ENCODE data around the gene NOP10. TPM values are rescaled to one million over a fixed set of nuclear protein-coding genes. Genes with fewer than 3 reads are reported as not detected.
A peak's percentile ranks its signal among the peaks of the same experiment; 100 is the strongest.

Gene NOP10
- total RNA-seq, 1 experiment from 2014 or later, result 208 TPM

DNA sequence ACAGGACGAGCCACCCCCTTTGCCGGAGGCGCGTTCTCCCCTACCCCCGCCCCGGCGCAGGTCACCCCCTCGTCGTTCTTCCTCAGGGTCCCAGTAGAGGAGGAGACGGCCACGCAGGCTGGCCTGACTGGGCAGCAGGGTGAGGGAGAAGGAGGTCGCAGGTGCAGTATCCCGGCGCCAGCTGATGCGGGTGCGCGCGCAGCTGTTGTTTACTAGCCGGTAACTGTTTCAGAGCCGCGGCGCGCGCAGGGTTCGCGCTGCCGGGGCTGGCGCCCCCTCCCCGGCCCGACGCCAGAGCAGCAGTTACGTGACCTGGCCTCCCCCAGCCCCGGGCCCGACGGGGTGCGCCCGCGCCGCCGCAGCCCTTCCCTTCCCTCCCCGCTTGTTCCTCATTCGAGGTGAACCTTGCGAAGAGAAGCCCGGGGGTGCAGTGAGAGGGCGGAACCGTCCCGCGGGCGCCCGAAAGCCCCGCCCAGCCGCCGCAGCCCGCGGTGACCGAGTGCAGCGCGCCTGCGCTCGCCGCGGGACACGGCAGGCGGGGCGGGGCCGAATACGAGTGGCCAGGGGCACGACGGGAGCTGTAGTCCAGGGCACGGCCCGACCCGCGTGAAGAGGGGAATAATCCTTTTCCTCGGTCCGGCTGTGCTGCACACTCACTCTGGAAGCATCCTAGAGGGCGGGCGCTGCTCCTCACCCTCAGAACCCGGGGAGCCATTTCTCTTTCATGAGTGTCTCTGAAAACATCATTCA is 5.2 kb downstream of the NOP10 start, which contains the start of gene SLC12A6:
SLC12A6 (minus strand) TSS at position 225 of the 750 bp plus-strand sequence. CDS start 1,101 bp downstream, outside the sequence.
- intact Hi-C loops (cut with micrococcal nuclease; ENCODE audit: unreplicated experiment), result no loop called here
- POLR2A ChIA-PET (ENCODE audit: low non-redundant PET), result interaction anchor here (0.7 kb wide), 1 partner anchor 15 kb away, joined by 5 read pairs; no protein-coding TSS in a partner anchor
- Histone ChIP-seq H3K27me3 (replicated peaks; ENCODE audit: insufficient read depth, low read depth, low read length, poor library complexity) (no peaks in the 10 kb centered on the region), H3K9me3 (ENCODE audit: low read depth, low read length, poor library complexity, severe bottlenecking) (no peaks in the 10 kb centered on the region), H3K36me3 (ENCODE audit: insufficient read depth, low read length, poor library complexity, severe bottlenecking) (peaks cover 35% of the 10 kb centered on the region), H3K4me1 (ENCODE audit: insufficient read depth, low read length, poor library complexity, severe bottlenecking) (peaks cover 33% of the 10 kb centered on the region), H3K27ac (ENCODE audit: low read depth, low read length, poor library complexity, severe bottlenecking) (peak within 1 kb of the TSS; percentile 71), H3K4me3 (ENCODE audit: low read depth, low read length, poor library complexity, severe bottlenecking) (peak within 1 kb of the TSS; percentile 63)
- CTCF ChIA-PET, result interaction anchor here (1.4 kb wide), 1 partner anchor 30 kb away, joined by 5 read pairs; the partner anchor contains the start of gene LPCAT4
- DNase-seq (ENCODE audit: low spot score), result peak; percentile 95
- TF ChIP-seq EZH2 (IDR thresholded peaks at IDR 0.05; ENCODE audit: borderline replicate concordance, low read depth, low read length, poor library complexity, severe bottlenecking) (no peak), CTCF (conservative IDR thresholded peaks at IDR 0.05; ENCODE audit: low read depth, low read length) (no peak)
- BruUV-seq (replicated peaks), result no TSS peak

GRCh38 chr15:34336991-34337556 is 5.9 kb downstream of the NOP10 start:
- ChIA-PET CTCF (interaction anchor here (1.4 kb wide), 1 partner anchor 30 kb away, joined by 5 read pairs; the partner anchor contains the start of gene LPCAT4), POLR2A (ENCODE audit: low non-redundant PET) (interaction anchor here (0.7 kb wide), 1 partner anchor 14 kb away, joined by 5 read pairs; no protein-coding TSS in a partner anchor)
- H3K4me3 ChIP-seq (ENCODE audit: low read depth, low read length, poor library complexity, severe bottlenecking), result peak overlapping the region; percentile 63
- no TSS peak for BruUV-seq (replicated peaks)
- peak overlapping the region; percentile 71 for H3K27ac ChIP-seq (ENCODE audit: low read depth, low read length, poor library complexity, severe bottlenecking)
- no peaks in the 10 kb centered on the region for H3K27me3 ChIP-seq (replicated peaks; ENCODE audit: insufficient read depth, low read depth, low read length, poor library complexity)
- H3K9me3 ChIP-seq (ENCODE audit: low read depth, low read length, poor library complexity, severe bottlenecking), result no peaks in the 10 kb centered on the region
- intact Hi-C loops (cut with micrococcal nuclease; ENCODE audit: unreplicated experiment), result no loop called here
- peaks cover 35% of the 10 kb centered on the region for H3K36me3 ChIP-seq (ENCODE audit: insufficient read depth, low read length, poor library complexity, severe bottlenecking)
- DNase-seq (ENCODE audit: low spot score), result no peak
- H3K4me1 ChIP-seq (ENCODE audit: insufficient read depth, low read length, poor library complexity, severe bottlenecking), result peaks cover 32% of the 10 kb centered on the region
- no peak for TF ChIP-seq CTCF (conservative IDR thresholded peaks at IDR 0.05; ENCODE audit: low read depth, low read length)
- TF ChIP-seq EZH2 (IDR thresholded peaks at IDR 0.05; ENCODE audit: borderline replicate concordance, low read depth, low read length, poor library complexity, severe bottlenecking), result no peak

DNA sequence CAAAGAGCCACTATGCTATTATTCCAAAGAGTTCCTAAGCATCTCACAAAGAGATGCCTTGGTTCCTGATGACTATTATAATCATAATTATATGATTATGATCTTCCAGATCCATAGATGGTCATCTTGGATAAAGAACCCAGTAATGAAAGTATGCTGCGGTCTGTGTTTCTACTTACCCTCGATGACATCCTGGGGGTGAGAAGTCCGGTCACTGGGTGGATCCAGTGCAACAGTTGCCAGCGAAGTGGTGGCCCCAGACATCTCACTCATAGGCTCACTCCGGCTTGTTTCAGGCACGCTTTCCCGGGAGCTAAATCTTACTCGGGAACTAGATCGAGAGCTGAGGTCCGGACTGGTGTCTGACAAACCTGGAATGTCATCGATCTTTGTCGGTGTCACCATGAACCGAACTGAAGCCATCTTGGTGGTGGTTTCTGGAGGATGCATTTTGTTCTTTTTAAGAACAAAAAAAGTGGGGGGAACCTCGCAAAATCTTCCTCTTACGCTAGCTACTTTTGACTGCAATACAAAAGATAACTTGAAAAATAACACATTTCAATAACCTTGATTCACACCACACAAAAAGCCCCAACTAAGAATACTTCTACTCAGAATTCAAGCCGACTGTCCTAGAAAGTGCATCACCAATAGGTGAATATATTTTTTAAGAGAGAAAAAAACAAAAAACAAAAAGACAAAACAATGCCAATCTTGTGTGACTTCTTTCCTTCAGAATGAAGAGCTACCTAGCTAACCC is 6.5 kb downstream of the NOP10 start:
- peaks cover 26% of the 10 kb centered on the region for H3K4me1 ChIP-seq (ENCODE audit: insufficient read depth, low read length, poor library complexity, severe bottlenecking)
- no peaks in the 10 kb centered on the region for H3K9me3 ChIP-seq (ENCODE audit: low read depth, low read length, poor library complexity, severe bottlenecking)
- TF ChIP-seq CTCF (conservative IDR thresholded peaks at IDR 0.05; ENCODE audit: low read depth, low read length), result no peak
- no peak for TF ChIP-seq EZH2 (IDR thresholded peaks at IDR 0.05; ENCODE audit: borderline replicate concordance, low read depth, low read length, poor library complexity, severe bottlenecking)
- CTCF ChIA-PET, result interaction anchor here (1.4 kb wide), 1 partner anchor 31 kb away, joined by 5 read pairs; the partner anchor contains the start of gene LPCAT4
- H3K4me3 ChIP-seq (ENCODE audit: low read depth, low read length, poor library complexity, severe bottlenecking), result peak overlapping the region; percentile 63
- no TSS peak for BruUV-seq (replicated peaks)
- no peak overlapping the region for H3K27ac ChIP-seq (ENCODE audit: low read depth, low read length, poor library complexity, severe bottlenecking)
- POLR2A ChIA-PET (ENCODE audit: low non-redundant PET), result no interaction called here
- intact Hi-C loops (cut with micrococcal nuclease; ENCODE audit: unreplicated experiment), result no loop called here
- H3K27me3 ChIP-seq (replicated peaks; ENCODE audit: insufficient read depth, low read depth, low read length, poor library complexity), result no peaks in the 10 kb centered on the region
- peaks cover 28% of the 10 kb centered on the region for H3K36me3 ChIP-seq (ENCODE audit: insufficient read depth, low read length, poor library complexity, severe bottlenecking)
- DNase-seq (ENCODE audit: low spot score), result no peak

Data from A673 (cell line).